HCT116 (cell line): Measurements from ENCODE around the gene ARHGAP21. TPM values are rescaled to one million over a fixed set of nuclear protein-coding genes. Genes with fewer than 3 reads are reported as not detected.

Experiments used
- ATAC-seq: fragments of 200-7000 bp; cut with Tn5 transposase; 2 replicates; pipeline ENCODE4 v1.9.1; 2020; ENCODE audit warnings: mild to moderate bottlenecking, moderate library complexity
- BruUV-seq: library from RNA; stranded (reverse); fragments of 400-500 nt; replicated peaks from 2 replicates; lab custom pipeline; 2021; lab: Mats Ljungman, UMichigan
- CTCF ChIA-PET: fragments of 300-600 bp; sonication (Branson Sonifier 250); formaldehyde crosslinking; loops from one replicate; lab custom pipeline; 2021; ENCODE audit warnings: antibody characterized with exemption; lab: Charles Lee
- POLR2A ChIA-PET: fragments of 300-600, 350-600 bp; sonication (Branson Sonifier 250); formaldehyde crosslinking; loops from one replicate; lab custom pipeline; 2021; ENCODE audit warnings: antibody characterized with exemption; lab: Charles Lee
- RAD21 ChIA-PET, 2 experiments: fragments of 300-600 bp; sonication (Branson Sonifier 250); formaldehyde crosslinking; loops; one replicate each; lab custom pipeline; 2023; ENCODE audit warnings: low total read pairs in 2 of 2; ENCODE audit not compliant: uncharacterized antibody in 2 of 2, unreplicated experiment in 2 of 2, low non-redundant PET in 1 of 2; lab: Charles Lee
- DNase-seq: peaks from one replicate; pipeline ENCODE4 v3.0.0-alpha.2; 2010; ENCODE audit warnings: low read depth, low spot score
- H2AFZ ChIP-seq: fragments of 200-600 bp; shearing (Covaris generic), sonication (generic); 2 replicates; pipeline ENCODE4 v1.6.1; 2017; ENCODE audit warnings: low read depth, mixed run types, mixed read lengths, antibody characterized with exemption, low read length; ENCODE audit not compliant: poor library complexity, severe bottlenecking
- H3K27ac ChIP-seq: 2 replicates; pipeline ENCODE4 v1.5.1; 2012; ENCODE audit warnings: low read depth, low read length
- H3K27me3 ChIP-seq: fragments of 200-600 bp; sonication (generic); 2 replicates; pipeline ENCODE4 v1.6.1; 2016; ENCODE audit warnings: mixed run types, low read length, mixed read lengths; ENCODE audit not compliant: insufficient read depth
- H3K36me3 ChIP-seq, 2 experiments: fragments of 200-500 bp in 1 of 2; fragments of 200-600 bp in 1 of 2; sonication (Bioruptor generic) in 1 of 2; sonication (generic) in 1 of 2; 2 replicates each; pipeline versions ENCODE4 v1.5.1 to v1.6.1; 2014 to 2016; ENCODE audit warnings: low read length in 2 of 2, inconsistent platforms in 1 of 2, mixed read lengths in 1 of 2, mixed run types in 1 of 2; ENCODE audit not compliant: insufficient read depth in 2 of 2, control insufficient read depth in 1 of 2
- H3K4me1 ChIP-seq, 2 experiments: fragments of 200-600 bp in 1 of 2; sonication (generic) in 1 of 2; 2 replicates each; pipeline versions ENCODE4 v1.5.1 to v1.6.1; 2012 to 2017; ENCODE audit warnings: low read length in 2 of 2, inconsistent platforms in 1 of 2, mild to moderate bottlenecking in 1 of 2, mixed read lengths in 1 of 2, mixed run types in 1 of 2, moderate library complexity in 1 of 2; ENCODE audit not compliant: insufficient read depth in 2 of 2, control insufficient read depth in 1 of 2
- H3K4me2 ChIP-seq: fragments of 200-600 bp; sonication (generic); 2 replicates; pipeline ENCODE4 v1.6.1; 2017; ENCODE audit warnings: mixed run types, low read length, mixed read lengths
- H3K4me3 ChIP-seq, 2 experiments: fragments of 200-600 bp in 1 of 2; sonication (generic) in 1 of 2; replicated peaks in 1 of 2; 2 replicates each; pipeline ENCODE4 v1.5.1; 2011 to 2016; ENCODE audit warnings: low read length in 2 of 2, control low read depth in 1 of 2, low read depth in 1 of 2, mild to moderate bottlenecking in 1 of 2, mixed read lengths in 1 of 2, mixed run types in 1 of 2
- H3K79me2 ChIP-seq: fragments of 200-600 bp; sonication (generic); 2 replicates; pipeline ENCODE4 v1.6.1; 2017; ENCODE audit warnings: mild to moderate bottlenecking, mixed run types, low read length, moderate library complexity, mixed read lengths; ENCODE audit not compliant: insufficient read depth
- H3K9ac ChIP-seq: fragments of 200-600 bp; sonication (generic); 2 replicates; pipeline ENCODE4 v1.6.1; 2016; ENCODE audit warnings: low read length, mixed read lengths
- H3K9me2 ChIP-seq: fragments of 200-600 bp; sonication (generic), shearing (Covaris generic); 2 replicates; pipeline ENCODE4 v1.6.1; 2017; ENCODE audit warnings: mixed run types, mild to moderate bottlenecking, moderate library complexity; ENCODE audit not compliant: insufficient read depth
- H3K9me3 ChIP-seq, 2 experiments: fragments of 200-500 bp in 1 of 2; fragments of 200-600 bp in 1 of 2; sonication (Bioruptor generic) in 1 of 2; sonication (generic) in 1 of 2; 2 replicates each; pipeline ENCODE4 v1.6.1; 2014 to 2017; ENCODE audit warnings: low read length in 2 of 2, mixed read lengths in 2 of 2, inconsistent platforms in 1 of 2, low read depth in 1 of 2, mild to moderate bottlenecking in 1 of 2, mixed run types in 1 of 2, moderate library complexity in 1 of 2; ENCODE audit not compliant: control insufficient read depth in 1 of 2, insufficient read depth in 1 of 2
- H4K20me1 ChIP-seq: fragments of 200-600 bp; sonication (generic), shearing (Covaris generic); 2 replicates; pipeline ENCODE4 v1.6.1; 2017; ENCODE audit warnings: mixed run types, mild to moderate bottlenecking, moderate library complexity; ENCODE audit not compliant: insufficient read depth
- CBX3 ChIP-seq: IDR thresholded peaks from 2 replicates; pipeline ENCODE4 v1.6.1; 2012; ENCODE audit warnings: low read depth
- CEBPB ChIP-seq: IDR thresholded peaks from 2 replicates; pipeline ENCODE4 v1.6.1; 2012; ENCODE audit warnings: low read depth
- EGR1 ChIP-seq: IDR thresholded peaks from 2 replicates; pipeline ENCODE4 v1.6.1; 2012; ENCODE audit warnings: low read depth
- ELF1 ChIP-seq: IDR thresholded peaks from 2 replicates; pipeline ENCODE4 v1.6.1; 2012; ENCODE audit warnings: low read depth, borderline replicate concordance
- EZH2 ChIP-seq: fragments of 200-600 bp; sonication (generic); IDR thresholded peaks from 2 replicates; pipeline ENCODE4 v1.6.1; 2017; ENCODE audit warnings: antibody characterized with exemption, mixed run types
- EZH2phosphoT487 ChIP-seq: fragments of 200-600 bp; IDR thresholded peaks from 2 replicates; pipeline ENCODE4 v1.6.1; 2018; ENCODE audit warnings: antibody characterized with exemption, borderline replicate concordance
- FOSL1 ChIP-seq: IDR thresholded peaks from 2 replicates; pipeline ENCODE4 v1.6.1; 2012; ENCODE audit warnings: low read depth
- JUND ChIP-seq: IDR thresholded peaks from 2 replicates; pipeline ENCODE4 v1.6.1; 2012
- POLR2A ChIP-seq: IDR thresholded peaks from 2 replicates; pipeline ENCODE4 v1.7.0; 2011; ENCODE audit warnings: borderline replicate concordance; ENCODE audit not compliant: insufficient read depth, insufficient read length; ENCODE audit errors: extremely low read depth
- POLR2AphosphoS5 ChIP-seq: IDR thresholded peaks from 2 replicates; pipeline ENCODE4 v1.6.1; 2011; ENCODE audit warnings: mild to moderate bottlenecking, low read depth, low read length, moderate library complexity
- SIN3A ChIP-seq: IDR thresholded peaks from 2 replicates; pipeline ENCODE4 v1.6.1; 2012; ENCODE audit warnings: low read depth
- SP1 ChIP-seq: IDR thresholded peaks from 2 replicates; pipeline ENCODE4 v1.6.1; 2012; ENCODE audit warnings: low read depth
- SRF ChIP-seq: IDR thresholded peaks from 2 replicates; pipeline ENCODE4 v1.6.1; 2012; ENCODE audit warnings: low read depth
- TCF7L2 ChIP-seq: IDR thresholded peaks from 2 replicates; pipeline ENCODE4 v1.7.0; 2011; ENCODE audit warnings: borderline replicate concordance, inconsistent platforms; ENCODE audit not compliant: insufficient read depth, insufficient read length; ENCODE audit errors: extremely low read depth
- YY1 ChIP-seq: IDR thresholded peaks from 2 replicates; pipeline ENCODE4 v1.6.1; 2011; ENCODE audit warnings: low read length, low read depth, moderate library complexity, mild to moderate bottlenecking; ENCODE audit not compliant: insufficient replicate concordance; ENCODE audit errors: extremely low read depth
- ZNF274 ChIP-seq: fragments of 200-500 bp; sonication (Bioruptor generic); IDR thresholded peaks from 2 replicates; pipeline ENCODE4 v1.6.1; 2014; ENCODE audit warnings: mild to moderate bottlenecking, low read depth, low read length, inconsistent platforms
- intact Hi-C: fragments of 100-400 bp; cut with micrococcal nuclease; formaldehyde crosslinking; loops from 2 replicates; pipeline ENCODE4 v1.10.0; 2022
- total RNA-seq: library from RNA; stranded (reverse); gene quantifications from one replicate; pipeline ENCODE4 v1.2.1, GENCODE V29; 2021; ENCODE audit not compliant: unreplicated experiment
- TF ChIP-seq, protein P1 (sequence below), 3 experiments: fragments of 200-600 bp in 1 of 3; sonication (generic) in 1 of 3; IDR thresholded peaks in 2 of 3; conservative IDR thresholded peaks in 1 of 3; 2 replicates each; pipeline ENCODE4 v1.5.1; 2012 to 2017; ENCODE audit warnings: low read depth in 2 of 3, low read length in 2 of 3, antibody characterized with exemption in 1 of 3, borderline replicate concordance in 1 of 3, control low read depth in 1 of 3, mild to moderate bottlenecking in 1 of 3, mixed read lengths in 1 of 3, mixed run types in 1 of 3, moderate library complexity in 1 of 3; ENCODE audit not compliant: insufficient read depth in 1 of 3
- TF ChIP-seq, protein P2 (sequence below): IDR thresholded peaks from 2 replicates; pipeline ENCODE4 v1.6.1; 2012
- TF ChIP-seq, protein P3 (sequence below): IDR thresholded peaks from 2 replicates; pipeline ENCODE4 v1.6.1; 2011; ENCODE audit warnings: mild to moderate bottlenecking, low read length, moderate library complexity; ENCODE audit not compliant: insufficient replicate concordance; ENCODE audit errors: extremely low read depth

ARHGAP21 gene
- total RNA-seq, 1 experiment from 2014 or later = 47.7 TPM

DNA sequence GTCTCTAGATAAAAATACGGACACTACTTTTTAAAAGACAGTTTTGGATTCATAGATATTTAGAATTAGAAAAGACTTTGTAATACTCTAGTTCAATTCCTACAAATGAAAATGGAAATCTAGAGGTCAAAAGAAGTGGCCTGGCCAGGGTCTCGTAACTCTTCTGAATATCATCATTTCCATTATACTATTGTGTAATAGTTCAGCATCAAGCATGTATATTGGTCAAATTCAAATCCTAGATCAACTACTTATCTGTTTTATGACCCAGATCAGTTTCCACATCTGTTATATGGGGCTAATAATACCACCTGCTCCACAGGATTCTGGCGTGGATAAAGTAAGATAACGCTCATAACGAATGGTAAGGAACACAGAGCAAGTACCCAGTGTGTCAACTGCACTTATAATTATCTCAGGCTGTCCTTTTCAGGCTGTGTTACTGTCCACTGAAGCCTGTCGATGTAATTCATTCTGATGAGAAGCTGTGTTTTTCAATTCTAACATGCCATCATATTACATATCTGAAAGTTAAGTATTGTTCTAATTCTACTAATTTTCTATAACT is 54.3 kb downstream of the ARHGAP21 start (continued):
- TF ChIP-seq, protein P1, sequence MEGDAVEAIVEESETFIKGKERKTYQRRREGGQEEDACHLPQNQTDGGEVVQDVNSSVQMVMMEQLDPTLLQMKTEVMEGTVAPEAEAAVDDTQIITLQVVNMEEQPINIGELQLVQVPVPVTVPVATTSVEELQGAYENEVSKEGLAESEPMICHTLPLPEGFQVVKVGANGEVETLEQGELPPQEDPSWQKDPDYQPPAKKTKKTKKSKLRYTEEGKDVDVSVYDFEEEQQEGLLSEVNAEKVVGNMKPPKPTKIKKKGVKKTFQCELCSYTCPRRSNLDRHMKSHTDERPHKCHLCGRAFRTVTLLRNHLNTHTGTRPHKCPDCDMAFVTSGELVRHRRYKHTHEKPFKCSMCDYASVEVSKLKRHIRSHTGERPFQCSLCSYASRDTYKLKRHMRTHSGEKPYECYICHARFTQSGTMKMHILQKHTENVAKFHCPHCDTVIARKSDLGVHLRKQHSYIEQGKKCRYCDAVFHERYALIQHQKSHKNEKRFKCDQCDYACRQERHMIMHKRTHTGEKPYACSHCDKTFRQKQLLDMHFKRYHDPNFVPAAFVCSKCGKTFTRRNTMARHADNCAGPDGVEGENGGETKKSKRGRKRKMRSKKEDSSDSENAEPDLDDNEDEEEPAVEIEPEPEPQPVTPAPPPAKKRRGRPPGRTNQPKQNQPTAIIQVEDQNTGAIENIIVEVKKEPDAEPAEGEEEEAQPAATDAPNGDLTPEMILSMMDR (IDR thresholded peaks at IDR 0.05 in 2 of 3, conservative IDR thresholded peaks at IDR 0.05 in 1 of 3; ENCODE audit: borderline replicate concordance in 1 of 3, insufficient read depth in 1 of 3, low read depth in 2 of 3, low read length in 2 of 3) = no peak

GRCh38 chr10:24668247-24668646 is 55.4 kb downstream of the ARHGAP21 start:
- RAD21 ChIA-PET = no interaction called here
- no peak for ATAC-seq
- Histone ChIP-seq H3K9me3 (no peaks in the 10 kb centered on the region), H3K4me1 (no peaks in the 10 kb centered on the region), H3K4me3 (no peak overlapping the region), H2AFZ (no peak overlapping the region), H3K27me3 (no peaks in the 10 kb centered on the region), H3K9me2 (no peaks in the 10 kb centered on the region), H4K20me1 (no peaks in the 10 kb centered on the region), H3K36me3 (no peaks in the 10 kb centered on the region), H3K27ac (no peak overlapping the region), H3K4me2 (no peak overlapping the region), H3K79me2 (peaks cover 21% of the 10 kb centered on the region), H3K9ac (no peak overlapping the region)
- intact Hi-C loops = no loop called here
- CTCF ChIA-PET = no interaction called here
- no TSS peak for BruUV-seq
- no peak for DNase-seq
- POLR2A ChIA-PET = no interaction called here
- no peak for TF ChIP-seq EZH2phosphoT487
- TF ChIP-seq POLR2A = no peak
- no peak for TF ChIP-seq TCF7L2
- no peak for TF ChIP-seq CEBPB
- TF ChIP-seq, protein P2, sequence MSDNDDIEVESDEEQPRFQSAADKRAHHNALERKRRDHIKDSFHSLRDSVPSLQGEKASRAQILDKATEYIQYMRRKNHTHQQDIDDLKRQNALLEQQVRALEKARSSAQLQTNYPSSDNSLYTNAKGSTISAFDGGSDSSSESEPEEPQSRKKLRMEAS = no peak
- TF ChIP-seq EZH2 = no peak
- TF ChIP-seq CBX3 = no peak
- no peak for TF ChIP-seq SRF
- TF ChIP-seq ELF1 = no peak
- TF ChIP-seq POLR2AphosphoS5 = no peak
- TF ChIP-seq SIN3A = no peak
- no peak for TF ChIP-seq FOSL1
- no peak for TF ChIP-seq EGR1
- TF ChIP-seq, protein P1 (IDR thresholded peaks at IDR 0.05 in 2 of 3, conservative IDR thresholded peaks at IDR 0.05 in 1 of 3; ENCODE audit: borderline replicate concordance in 1 of 3, insufficient read depth in 1 of 3, low read depth in 2 of 3, low read length in 2 of 3) = no peak
- TF ChIP-seq JUND = no peak
- no peak for TF ChIP-seq ZNF274
- no peak for TF ChIP-seq YY1
- TF ChIP-seq, protein P3, sequence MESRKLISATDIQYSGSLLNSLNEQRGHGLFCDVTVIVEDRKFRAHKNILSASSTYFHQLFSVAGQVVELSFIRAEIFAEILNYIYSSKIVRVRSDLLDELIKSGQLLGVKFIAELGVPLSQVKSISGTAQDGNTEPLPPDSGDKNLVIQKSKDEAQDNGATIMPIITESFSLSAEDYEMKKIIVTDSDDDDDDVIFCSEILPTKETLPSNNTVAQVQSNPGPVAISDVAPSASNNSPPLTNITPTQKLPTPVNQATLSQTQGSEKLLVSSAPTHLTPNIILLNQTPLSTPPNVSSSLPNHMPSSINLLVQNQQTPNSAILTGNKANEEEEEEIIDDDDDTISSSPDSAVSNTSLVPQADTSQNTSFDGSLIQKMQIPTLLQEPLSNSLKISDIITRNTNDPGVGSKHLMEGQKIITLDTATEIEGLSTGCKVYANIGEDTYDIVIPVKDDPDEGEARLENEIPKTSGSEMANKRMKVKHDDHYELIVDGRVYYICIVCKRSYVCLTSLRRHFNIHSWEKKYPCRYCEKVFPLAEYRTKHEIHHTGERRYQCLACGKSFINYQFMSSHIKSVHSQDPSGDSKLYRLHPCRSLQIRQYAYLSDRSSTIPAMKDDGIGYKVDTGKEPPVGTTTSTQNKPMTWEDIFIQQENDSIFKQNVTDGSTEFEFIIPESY = no peak
- no peak for TF ChIP-seq SP1
- TF ChIP-seq, all 23 proteins: peak for 0
